HepG2 (cell line): ENCODE measurements around the gene GRM1. TPM values are rescaled to one million over a fixed set of nuclear protein-coding genes. Genes with fewer than 3 reads are reported as not detected.

Experiments used
- ATAC-seq: fragments of 200-7000 bp; cut with Tn5 transposase; 3 replicates; pipeline ENCODE4 v1.9.1; 2020; ENCODE audit warnings: mild to moderate bottlenecking, moderate library complexity
- BruUV-seq: library from RNA; stranded (reverse); fragments of 400-500 nt; replicated peaks from 2 replicates; lab custom pipeline; 2021; lab: Mats Ljungman, UMichigan
- CTCF ChIA-PET: fragments of 300-600 bp; formaldehyde crosslinking; extraction: SDS; loops from one replicate; lab custom pipeline; 2021; ENCODE audit warnings: low total read pairs, inconsistent platforms, low intra/inter-chr PET ratio; lab: Yijun Ruan, JAX
- POLR2A ChIA-PET: fragments of 350-600 bp; sonication (Branson Sonifier 250); formaldehyde crosslinking; loops from one replicate; lab custom pipeline; 2020; ENCODE audit warnings: antibody characterized with exemption, inconsistent platforms; lab: Yijun Ruan, JAX
- DNase-seq: peaks from one replicate; pipeline ENCODE4 v3.0.0-alpha.2; 2015; ENCODE audit warnings: low spot score
- FAIRE-seq: peaks from 3 replicates; lab custom pipeline; 2011; peaks lifted over from hg19 to GRCh38; lab: Jason Lieb, UNC
- H2AFZ ChIP-seq: one replicate; pipeline ENCODE4 v1.6.1; 2011; ENCODE audit warnings: low read length, inconsistent platforms
- H3K27ac ChIP-seq: fragments of 300-600 bp; 3 replicates; pipeline ENCODE4 v1.8.0; 2011; ENCODE audit warnings: mixed run types, mild to moderate bottlenecking, mixed read lengths, low read length, inconsistent platforms; ENCODE audit not compliant: insufficient read depth; ENCODE audit errors: extremely low read length
- H3K27me3 ChIP-seq, 2 experiments: fragments of 200-600 bp in 1 of 2; 2 replicates in 1 of 2; 3 replicates in 1 of 2; pipeline versions ENCODE4 v1.6.0 to v1.8.0; 2011; ENCODE audit warnings: low read length in 2 of 2, mild to moderate bottlenecking in 2 of 2, moderate library complexity in 2 of 2, inconsistent platforms in 1 of 2; ENCODE audit not compliant: insufficient read depth in 2 of 2, control insufficient read depth in 1 of 2
- H3K36me3 ChIP-seq, 2 experiments: fragments of 200-600 bp in 1 of 2; replicated peaks in 1 of 2; 2 replicates in 1 of 2; 3 replicates in 1 of 2; pipeline versions ENCODE4 v1.5.1 to v1.8.0; 2011; ENCODE audit warnings: low read length in 2 of 2, inconsistent platforms in 1 of 2; ENCODE audit not compliant: insufficient read depth in 2 of 2, control insufficient read depth in 1 of 2
- H3K4me1 ChIP-seq: 2 replicates; pipeline ENCODE4 v1.5.1; 2012; ENCODE audit warnings: low read length, inconsistent platforms; ENCODE audit not compliant: insufficient read depth
- H3K4me2 ChIP-seq: 2 replicates; pipeline ENCODE4 v1.6.0; 2011; ENCODE audit warnings: low read depth, low read length, inconsistent platforms
- H3K4me3 ChIP-seq, 3 experiments: fragments of 200-600 bp in 1 of 3; sonication (generic), shearing (Covaris generic) in 1 of 3; replicated peaks in 1 of 3; 2 replicates each; pipeline ENCODE4 v1.5.1; 2011 to 2016; ENCODE audit warnings: low read length in 3 of 3, inconsistent platforms in 2 of 3, low read depth in 2 of 3, mild to moderate bottlenecking in 2 of 3, control low read depth in 1 of 3, mixed read lengths in 1 of 3; ENCODE audit not compliant: insufficient read depth in 1 of 3
- H3K79me2 ChIP-seq: one replicate; pipeline ENCODE4 v1.6.1; 2011; ENCODE audit warnings: low read length, inconsistent platforms; ENCODE audit not compliant: insufficient read depth
- H3K9ac ChIP-seq: 2 replicates; pipeline ENCODE4 v1.6.0; 2011; ENCODE audit warnings: mild to moderate bottlenecking, low read depth, low read length, inconsistent platforms; ENCODE audit not compliant: insufficient read depth
- H3K9me3 ChIP-seq: 2 replicates; pipeline ENCODE4 v1.5.1; 2012; ENCODE audit warnings: mild to moderate bottlenecking, low read length
- H4K20me1 ChIP-seq: 2 replicates; pipeline ENCODE4 v1.6.0; 2011; ENCODE audit warnings: inconsistent platforms, mild to moderate bottlenecking, low read length, moderate library complexity; ENCODE audit not compliant: insufficient read depth
- BORCS8-MEF2B ChIP-seq: sonication (generic); formaldehyde crosslinking; IDR thresholded peaks from 2 replicates; pipeline ENCODE4 v1.8.0; 2022; ENCODE audit warnings: mild to moderate bottlenecking, missing genetic modification reagents
- JUN ChIP-seq: sonication (generic); formaldehyde crosslinking; IDR thresholded peaks from 2 replicates; pipeline ENCODE4 v1.4.0; 2020; ENCODE audit warnings: mild to moderate bottlenecking, missing genetic modification reagents
- PRPF4 ChIP-seq: fragments of 200-400 bp; formaldehyde crosslinking; IDR thresholded peaks from 2 replicates; pipeline ENCODE4 v1.6.1; 2016; ENCODE audit warnings: low read length, low read depth; ENCODE audit not compliant: poor library complexity, severe bottlenecking
- ZBTB8A ChIP-seq: sonication (generic); formaldehyde crosslinking; IDR thresholded peaks from 2 replicates; pipeline ENCODE4 v1.4.0; 2020; ENCODE audit warnings: mild to moderate bottlenecking, low read depth, missing genetic modification reagents, borderline replicate concordance
- ZNF124 ChIP-seq: sonication (generic); formaldehyde crosslinking; IDR thresholded peaks from 2 replicates; pipeline ENCODE4 v1.4.0; 2020; ENCODE audit warnings: missing genetic modification reagents
- ZNF501 ChIP-seq: sonication (generic); formaldehyde crosslinking; IDR thresholded peaks from 2 replicates; pipeline ENCODE4 v1.5.1; 2020; ENCODE audit warnings: mild to moderate bottlenecking, moderate library complexity, missing genetic modification reagents
- ZNF790 ChIP-seq: sonication (generic); formaldehyde crosslinking; IDR thresholded peaks from 2 replicates; pipeline ENCODE4 v1.8.0; 2022; ENCODE audit warnings: missing genetic modification reagents, mild to moderate bottlenecking, borderline replicate concordance
- WGBS: methylation state at CpG from one replicate; pipeline ENCODE4 v1.1.6; 2017; ENCODE audit warnings: low lambda C conversion rate; 5-methylcytosine and 5-hydroxymethylcytosine counted together
- in situ Hi-C: cut with HindIII; loops from 2 replicates; pipeline ENCODE4 v1.10.0; 2017; ENCODE audit warnings: low pct_unique_long_range_greater_than_20kb; ENCODE audit not compliant: extremely low pct_ligation_motif_present
- intact Hi-C: fragments of 100-400 bp; cut with micrococcal nuclease; formaldehyde crosslinking; loops from one replicate; pipeline ENCODE4 v1.10.0; 2022; ENCODE audit not compliant: unreplicated experiment
- polyA plus RNA-seq, 8 experiments: library from polyadenylated mRNA; depleted of rRNA in 3 of 8; stranded (reverse) in 7 of 8; unstranded in 1 of 8; fragments of >200 nt; fragmentation: Illumina TruSeq in 4 of 8; extraction: Trizol in 4 of 8; gene quantifications; 2 replicates each; pipeline versions ENCODE4 v1.2.1 to v1.2.3, GENCODE V29; 2011 to 2016; ENCODE audit warnings: low read depth in 4 of 8, missing spikeins in 1 of 8, mixed read lengths in 1 of 8; ENCODE audit not compliant: insufficient read depth in 1 of 8
- total RNA-seq, 5 experiments: library from RNA; depleted of rRNA; stranded (reverse); fragments of >200 nt; fragmentation: Illumina TruSeq; extraction: Trizol; gene quantifications; 2 replicates each; pipeline ENCODE4 v1.2.3, GENCODE V29; 2016; ENCODE audit warnings: low read depth in 1 of 5
- TF ChIP-seq, protein P1 (sequence below): sonication (generic); formaldehyde crosslinking; IDR thresholded peaks from 2 replicates; pipeline ENCODE4 v1.4.0; 2020; ENCODE audit warnings: mild to moderate bottlenecking, missing genetic modification reagents

Gene GRM1
- total and polyA plus RNA-seq, 2 of the 13 experiments (the other 11 are each of a cell fraction or from before 2014, with no cell fraction given): 0.09 TPM; not detected in 1

DNA sequence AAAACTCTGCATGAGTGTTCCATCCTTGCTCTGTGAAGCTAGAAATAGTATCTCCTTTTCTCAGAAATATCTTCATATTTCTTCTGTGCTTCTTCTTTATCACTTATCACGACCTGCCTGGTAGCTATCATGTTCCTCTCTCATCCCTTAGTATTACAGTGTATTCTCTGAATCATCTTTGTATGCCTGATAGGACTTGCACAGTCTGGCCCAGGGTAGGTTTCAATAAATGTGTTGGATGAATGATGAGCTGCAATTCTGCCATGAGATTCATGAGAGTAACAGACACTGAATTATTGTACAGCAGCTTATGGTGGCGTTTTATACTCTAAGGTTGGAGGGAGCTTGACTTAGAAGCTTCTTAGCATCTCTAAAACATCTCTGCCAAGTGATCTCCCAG is 66.6 kb downstream of the GRM1 start:
- Histone ChIP-seq H3K9me3 (no peaks in the 10 kb centered on the region), H3K4me2 (no peak overlapping the region), H3K4me3 (no peak overlapping the region), H4K20me1 (no peaks in the 10 kb centered on the region), H3K36me3 (no peaks in the 10 kb centered on the region), H2AFZ (no peak overlapping the region), H3K27ac (no peak overlapping the region), H3K27me3 (no peaks in the 10 kb centered on the region), H3K9ac (no peak overlapping the region), H3K4me1 (no peaks in the 10 kb centered on the region), H3K79me2 (no peaks in the 10 kb centered on the region)
- BruUV-seq: no TSS peak
- WGBS: 0% methylated on average over 2 of the region's 2 CpGs
- intact Hi-C loops (no loop called here), in situ Hi-C loops (no loop called here)
- FAIRE-seq (no peak), DNase-seq (no peak), ATAC-seq (no peak)
- POLR2A ChIA-PET: no interaction called here
- CTCF ChIA-PET: no interaction called here
- TF ChIP-seq BORCS8-MEF2B (CRISPR knock-in tag) (no peak), ZNF124 (CRISPR knock-in tag) (no peak), PRPF4 (no peak), ZNF790 (no peak), JUN (no peak), ZBTB8A (no peak), ZNF501 (CRISPR knock-in tag) (no peak)
- TF ChIP-seq, protein P1, sequence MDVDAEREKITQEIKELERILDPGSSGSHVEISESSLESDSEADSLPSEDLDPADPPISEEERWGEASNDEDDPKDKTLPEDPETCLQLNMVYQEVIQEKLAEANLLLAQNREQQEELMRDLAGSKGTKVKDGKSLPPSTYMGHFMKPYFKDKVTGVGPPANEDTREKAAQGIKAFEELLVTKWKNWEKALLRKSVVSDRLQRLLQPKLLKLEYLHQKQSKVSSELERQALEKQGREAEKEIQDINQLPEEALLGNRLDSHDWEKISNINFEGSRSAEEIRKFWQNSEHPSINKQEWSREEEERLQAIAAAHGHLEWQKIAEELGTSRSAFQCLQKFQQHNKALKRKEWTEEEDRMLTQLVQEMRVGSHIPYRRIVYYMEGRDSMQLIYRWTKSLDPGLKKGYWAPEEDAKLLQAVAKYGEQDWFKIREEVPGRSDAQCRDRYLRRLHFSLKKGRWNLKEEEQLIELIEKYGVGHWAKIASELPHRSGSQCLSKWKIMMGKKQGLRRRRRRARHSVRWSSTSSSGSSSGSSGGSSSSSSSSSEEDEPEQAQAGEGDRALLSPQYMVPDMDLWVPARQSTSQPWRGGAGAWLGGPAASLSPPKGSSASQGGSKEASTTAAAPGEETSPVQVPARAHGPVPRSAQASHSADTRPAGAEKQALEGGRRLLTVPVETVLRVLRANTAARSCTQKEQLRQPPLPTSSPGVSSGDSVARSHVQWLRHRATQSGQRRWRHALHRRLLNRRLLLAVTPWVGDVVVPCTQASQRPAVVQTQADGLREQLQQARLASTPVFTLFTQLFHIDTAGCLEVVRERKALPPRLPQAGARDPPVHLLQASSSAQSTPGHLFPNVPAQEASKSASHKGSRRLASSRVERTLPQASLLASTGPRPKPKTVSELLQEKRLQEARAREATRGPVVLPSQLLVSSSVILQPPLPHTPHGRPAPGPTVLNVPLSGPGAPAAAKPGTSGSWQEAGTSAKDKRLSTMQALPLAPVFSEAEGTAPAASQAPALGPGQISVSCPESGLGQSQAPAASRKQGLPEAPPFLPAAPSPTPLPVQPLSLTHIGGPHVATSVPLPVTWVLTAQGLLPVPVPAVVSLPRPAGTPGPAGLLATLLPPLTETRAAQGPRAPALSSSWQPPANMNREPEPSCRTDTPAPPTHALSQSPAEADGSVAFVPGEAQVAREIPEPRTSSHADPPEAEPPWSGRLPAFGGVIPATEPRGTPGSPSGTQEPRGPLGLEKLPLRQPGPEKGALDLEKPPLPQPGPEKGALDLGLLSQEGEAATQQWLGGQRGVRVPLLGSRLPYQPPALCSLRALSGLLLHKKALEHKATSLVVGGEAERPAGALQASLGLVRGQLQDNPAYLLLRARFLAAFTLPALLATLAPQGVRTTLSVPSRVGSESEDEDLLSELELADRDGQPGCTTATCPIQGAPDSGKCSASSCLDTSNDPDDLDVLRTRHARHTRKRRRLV (CRISPR knock-in tag): no peak
